Activated T-helper 17 cell treated with anti-CD3 and anti-CD28 coated beads, Interleukin-2, amount 50 U/mL, for 72 hours (primary cell): ENCODE measurements around the gene HIRIP3. TPM values are rescaled to one million over a fixed set of nuclear protein-coding genes. Genes with fewer than 3 reads are reported as not detected.

Experiments
- ATAC-seq: fragments of 150-1000 bp; cut with Tn5 transposase; replicated peaks from 2 replicates; pipeline ENCODE4 v1.10.0; 2021; ENCODE audit warnings: mild to moderate bottlenecking, moderate library complexity
- H3K27ac Mint-ChIP-seq: one replicate; pipeline ENCODE4 v1.8.0; 2022; ENCODE audit warnings: mixed read lengths
- H3K27me3 Mint-ChIP-seq: one replicate; pipeline ENCODE4 v1.8.0; 2022; ENCODE audit warnings: mixed read lengths
- H3K36me3 Mint-ChIP-seq: one replicate; pipeline ENCODE4 v1.8.0; 2022; ENCODE audit warnings: low read depth, mild to moderate bottlenecking, mixed read lengths
- H3K4me1 Mint-ChIP-seq: one replicate; pipeline ENCODE4 v1.8.0; 2022; ENCODE audit warnings: mixed read lengths
- H3K4me3 Mint-ChIP-seq: one replicate; pipeline ENCODE4 v1.8.0; 2022; ENCODE audit warnings: mild to moderate bottlenecking, mixed read lengths
- H3K9me3 Mint-ChIP-seq: one replicate; pipeline ENCODE4 v1.8.0; 2022; ENCODE audit warnings: mixed read lengths
- total RNA-seq, 2 donors: library from RNA; stranded (reverse); gene quantifications; one replicate each; pipeline ENCODE4 v1.2.3, GENCODE V29; 2022

The HIRIP3 gene
- total RNA-seq, 2 donors from 2014 or later, result 23.9 to 34.1 TPM

- peak; percentile 99 for ATAC-seq
- Mint-ChIP-seq H3K4me1 (peaks cover 24% of the 10 kb centered on the region), H3K4me3 (peak within 1 kb of the TSS; percentile 97), H3K9me3 (no peaks in the 10 kb centered on the region), H3K27ac (peak within 1 kb of the TSS; percentile 95), H3K36me3 (peaks cover 80% of the 10 kb centered on the region), H3K27me3 (no peaks in the 10 kb centered on the region)
These were observed 721 bp upstream of the HIRIP3 start, which contains the start of gene INO80E for GRCh38 chr16:29995911-29996765. Gene INO80E, plus strand, starts transcription at chr16:29996241. Its CDS starts 70 bp downstream, at chr16:29996311.

- peaks cover 24% of the 10 kb centered on the region for H3K4me1 Mint-ChIP-seq
- peak overlapping the region; percentile 95 for H3K27ac Mint-ChIP-seq
- H3K36me3 Mint-ChIP-seq, result peaks cover 81% of the 10 kb centered on the region
- no peaks in the 10 kb centered on the region for H3K9me3 Mint-ChIP-seq
- H3K27me3 Mint-ChIP-seq, result no peaks in the 10 kb centered on the region
- peak overlapping the region; percentile 97 for H3K4me3 Mint-ChIP-seq
- peak; percentile 38 for ATAC-seq
These were observed 655 bp downstream of the HIRIP3 start for GRCh38 chr16:29994600-29995323.

- H3K4me1 Mint-ChIP-seq, result peaks cover 16% of the 10 kb centered on the region
- peaks cover 81% of the 10 kb centered on the region for H3K36me3 Mint-ChIP-seq
- H3K9me3 Mint-ChIP-seq, result no peaks in the 10 kb centered on the region
- H3K4me3 Mint-ChIP-seq, result peak overlapping the region; percentile 97
- no peaks in the 10 kb centered on the region for H3K27me3 Mint-ChIP-seq
- H3K27ac Mint-ChIP-seq, result peak overlapping the region; percentile 95
- ATAC-seq, result no peak
These were observed 1.4 kb downstream of the HIRIP3 start for GRCh38 chr16:29993903-29994599.

GRCh38 chr16:29993191-29993902, 2.1 kb downstream of the HIRIP3 start:
- peak overlapping the region; percentile 97 for H3K4me3 Mint-ChIP-seq
- no peaks in the 10 kb centered on the region for H3K9me3 Mint-ChIP-seq
- H3K27me3 Mint-ChIP-seq, result no peaks in the 10 kb centered on the region
- H3K4me1 Mint-ChIP-seq, result peaks cover 15% of the 10 kb centered on the region
- peak overlapping the region; percentile 95 for H3K27ac Mint-ChIP-seq
- no peak for ATAC-seq
- H3K36me3 Mint-ChIP-seq, result peaks cover 81% of the 10 kb centered on the region

GRCh38 chr16:29992344-29992967, 3.0 kb downstream of the HIRIP3 start:
- Mint-ChIP-seq H3K9me3 (no peaks in the 10 kb centered on the region), H3K27ac (no peak overlapping the region), H3K4me3 (no peak overlapping the region), H3K36me3 (peaks cover 79% of the 10 kb centered on the region), H3K27me3 (no peaks in the 10 kb centered on the region), H3K4me1 (peaks cover 15% of the 10 kb centered on the region)
- no peak for ATAC-seq

- ATAC-seq, result no peak
- Mint-ChIP-seq H3K27ac (no peak overlapping the region), H3K4me1 (peaks cover 10% of the 10 kb centered on the region), H3K36me3 (peaks cover 74% of the 10 kb centered on the region), H3K27me3 (no peaks in the 10 kb centered on the region), H3K9me3 (no peaks in the 10 kb centered on the region), H3K4me3 (no peak overlapping the region)
These were observed 3.9 kb downstream of the HIRIP3 start for GRCh38 chr16:29991571-29991904.

GRCh38 chr16:29990883-29991570, 4.4 kb downstream of the HIRIP3 start:
- Mint-ChIP-seq H3K27ac (no peak overlapping the region), H3K9me3 (no peaks in the 10 kb centered on the region), H3K27me3 (no peaks in the 10 kb centered on the region), H3K4me1 (peaks cover 10% of the 10 kb centered on the region), H3K36me3 (peaks cover 74% of the 10 kb centered on the region), H3K4me3 (no peak overlapping the region)
- ATAC-seq, result no peak

GRCh38 chr16:29990034-29990433, 5.4 kb downstream of the HIRIP3 start:
- ATAC-seq, result no peak
- Mint-ChIP-seq H3K27ac (no peak overlapping the region), H3K9me3 (no peaks in the 10 kb centered on the region), H3K36me3 (peaks cover 74% of the 10 kb centered on the region), H3K4me1 (peaks cover 10% of the 10 kb centered on the region), H3K4me3 (no peak overlapping the region), H3K27me3 (no peaks in the 10 kb centered on the region)

- Mint-ChIP-seq H3K27me3 (no peaks in the 10 kb centered on the region), H3K27ac (no peak overlapping the region), H3K4me1 (peaks cover 6% of the 10 kb centered on the region), H3K9me3 (no peaks in the 10 kb centered on the region), H3K4me3 (no peak overlapping the region), H3K36me3 (peaks cover 77% of the 10 kb centered on the region)
- no peak for ATAC-seq
These were observed 6.1 kb downstream of the HIRIP3 start for GRCh38 chr16:29989111-29989858.

GRCh38 chr16:29988346-29989075, 6.9 kb downstream of the HIRIP3 start:
- Mint-ChIP-seq H3K36me3 (peaks cover 77% of the 10 kb centered on the region), H3K27ac (no peak overlapping the region), H3K4me1 (no peaks in the 10 kb centered on the region), H3K27me3 (no peaks in the 10 kb centered on the region), H3K9me3 (no peaks in the 10 kb centered on the region), H3K4me3 (no peak overlapping the region)
- ATAC-seq, result no peak

- Mint-ChIP-seq H3K27ac (no peak overlapping the region), H3K27me3 (no peaks in the 10 kb centered on the region), H3K9me3 (no peaks in the 10 kb centered on the region), H3K36me3 (peaks cover 80% of the 10 kb centered on the region), H3K4me3 (no peak overlapping the region), H3K4me1 (no peaks in the 10 kb centered on the region)
- ATAC-seq, result no peak
These were observed 7.9 kb downstream of the HIRIP3 start for GRCh38 chr16:29987371-29988085.

GRCh38 chr16:29986931-29987330, 8.5 kb downstream of the HIRIP3 start:
- Mint-ChIP-seq H3K27ac (no peak overlapping the region), H3K4me1 (no peaks in the 10 kb centered on the region), H3K4me3 (no peak overlapping the region), H3K9me3 (no peaks in the 10 kb centered on the region), H3K36me3 (peaks cover 81% of the 10 kb centered on the region), H3K27me3 (no peaks in the 10 kb centered on the region)
- ATAC-seq, result no peak
